WERI-Rb-1 (cell line): ENCODE measurements around the gene ATF7IP2.
"Not testable (repeated sequence)": the region's sequence is repeated elsewhere in the genome, so short reads cannot be mapped to it uniquely, and the experiment has no call there.

ENCODE experiments used
- DNase-seq: peaks from one replicate; pipeline ENCODE4 v3.0.0-alpha.2; 2020
- H3K27ac ChIP-seq: fragments of 250-450 bp; sonication (Bioruptor Pico); 2 replicates; pipeline ENCODE4 v1.5.1; 2020; ENCODE audit warnings: mild to moderate bottlenecking, moderate library complexity
- H3K27me3 ChIP-seq: fragments of 250-450 bp; sonication (Bioruptor Pico); 2 replicates; pipeline ENCODE4 v1.5.1; 2021; ENCODE audit warnings: mild to moderate bottlenecking, low read depth, moderate library complexity; ENCODE audit not compliant: insufficient read depth, severe bottlenecking
- H3K36me3 ChIP-seq: fragments of 250-450 bp; sonication (Bioruptor Pico); 2 replicates; pipeline ENCODE4 v1.5.1; 2020; ENCODE audit warnings: mild to moderate bottlenecking, moderate library complexity
- H3K4me3 ChIP-seq: 2 replicates; pipeline ENCODE4 v1.5.1; 2011; ENCODE audit warnings: low read depth, mild to moderate bottlenecking, control low read depth, low read length
- H3K9me3 ChIP-seq: fragments of 250-450 bp; sonication (Bioruptor Pico); 2 replicates; pipeline ENCODE4 v1.5.1; 2021; ENCODE audit warnings: mild to moderate bottlenecking, moderate library complexity; ENCODE audit not compliant: severe bottlenecking
- TF ChIP-seq, protein P1 (sequence below): IDR thresholded peaks from 2 replicates; pipeline ENCODE4 v1.5.1; 2011; ENCODE audit warnings: low read depth, mild to moderate bottlenecking, control low read depth, inconsistent platforms, low read length

ATF7IP2 gene

DNA sequence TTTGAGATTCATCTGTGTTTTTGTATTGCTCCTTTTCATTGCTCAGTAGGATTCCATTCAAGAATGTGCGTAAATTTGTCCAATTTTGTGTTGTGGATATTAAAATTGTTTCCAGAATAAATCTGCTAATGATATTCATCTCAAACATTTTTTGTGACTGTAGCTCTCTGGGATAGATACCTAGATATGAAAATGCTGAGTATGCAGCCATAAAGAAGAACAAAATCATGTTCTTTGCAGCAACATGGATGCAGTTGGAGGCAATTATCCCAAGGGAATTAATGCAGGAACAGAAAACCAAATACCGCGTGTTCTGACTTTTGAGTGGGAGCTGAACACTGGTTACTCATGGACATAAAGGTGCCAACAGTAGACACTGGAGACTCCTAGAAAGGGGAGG is 40.2 kb upstream of the ATF7IP2 start:
- no peak overlapping the region for H3K4me3 ChIP-seq
- DNase-seq = no peak

GRCh38 chr16:10349851-10350250 is 36.0 kb upstream of the ATF7IP2 start:
- no peak overlapping the region for H3K4me3 ChIP-seq
- no peaks in the 10 kb centered on the region for H3K27me3 ChIP-seq
- H3K27ac ChIP-seq = no peak overlapping the region
- TF ChIP-seq, protein P1, sequence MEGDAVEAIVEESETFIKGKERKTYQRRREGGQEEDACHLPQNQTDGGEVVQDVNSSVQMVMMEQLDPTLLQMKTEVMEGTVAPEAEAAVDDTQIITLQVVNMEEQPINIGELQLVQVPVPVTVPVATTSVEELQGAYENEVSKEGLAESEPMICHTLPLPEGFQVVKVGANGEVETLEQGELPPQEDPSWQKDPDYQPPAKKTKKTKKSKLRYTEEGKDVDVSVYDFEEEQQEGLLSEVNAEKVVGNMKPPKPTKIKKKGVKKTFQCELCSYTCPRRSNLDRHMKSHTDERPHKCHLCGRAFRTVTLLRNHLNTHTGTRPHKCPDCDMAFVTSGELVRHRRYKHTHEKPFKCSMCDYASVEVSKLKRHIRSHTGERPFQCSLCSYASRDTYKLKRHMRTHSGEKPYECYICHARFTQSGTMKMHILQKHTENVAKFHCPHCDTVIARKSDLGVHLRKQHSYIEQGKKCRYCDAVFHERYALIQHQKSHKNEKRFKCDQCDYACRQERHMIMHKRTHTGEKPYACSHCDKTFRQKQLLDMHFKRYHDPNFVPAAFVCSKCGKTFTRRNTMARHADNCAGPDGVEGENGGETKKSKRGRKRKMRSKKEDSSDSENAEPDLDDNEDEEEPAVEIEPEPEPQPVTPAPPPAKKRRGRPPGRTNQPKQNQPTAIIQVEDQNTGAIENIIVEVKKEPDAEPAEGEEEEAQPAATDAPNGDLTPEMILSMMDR = no peak
- no peak for DNase-seq
- H3K36me3 ChIP-seq = no peaks in the 10 kb centered on the region
- peaks cover 1% of the 10 kb centered on the region for H3K9me3 ChIP-seq

More for the DNA sequence above, 40.2 kb upstream of the ATF7IP2 start:
- TF ChIP-seq, protein P1 = no peak
- Histone ChIP-seq H3K27me3 (no peaks in the 10 kb centered on the region), H3K9me3 (peaks cover 24% of the 10 kb centered on the region), H3K27ac (no peak overlapping the region), H3K36me3 (no peaks in the 10 kb centered on the region)

DNA sequence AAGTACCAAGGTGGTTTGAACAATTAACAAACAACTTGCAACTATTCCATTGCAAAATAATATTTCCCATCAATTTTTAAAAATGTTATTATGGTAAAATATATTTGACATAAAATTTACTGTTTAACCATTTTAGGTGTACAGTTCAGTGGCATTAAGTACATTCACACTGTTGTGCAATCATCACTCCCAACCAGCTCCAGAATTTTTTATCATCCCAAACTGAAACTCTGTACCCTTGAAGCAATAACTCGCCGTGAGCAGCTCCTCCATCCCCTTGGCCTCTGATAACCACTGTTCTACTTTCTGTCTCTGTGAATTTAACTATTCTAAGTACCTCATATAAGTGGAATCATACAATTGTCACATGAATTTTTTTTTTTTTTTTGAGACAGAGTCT is 33.6 kb upstream of the ATF7IP2 start:
- Histone ChIP-seq H3K36me3 (no peaks in the 10 kb centered on the region), H3K9me3 (peaks cover 7% of the 10 kb centered on the region), H3K27ac (no peak overlapping the region), H3K27me3 (no peaks in the 10 kb centered on the region), H3K4me3 (no peak overlapping the region)
- DNase-seq = no peak
- TF ChIP-seq, protein P1 = no peak

DNA sequence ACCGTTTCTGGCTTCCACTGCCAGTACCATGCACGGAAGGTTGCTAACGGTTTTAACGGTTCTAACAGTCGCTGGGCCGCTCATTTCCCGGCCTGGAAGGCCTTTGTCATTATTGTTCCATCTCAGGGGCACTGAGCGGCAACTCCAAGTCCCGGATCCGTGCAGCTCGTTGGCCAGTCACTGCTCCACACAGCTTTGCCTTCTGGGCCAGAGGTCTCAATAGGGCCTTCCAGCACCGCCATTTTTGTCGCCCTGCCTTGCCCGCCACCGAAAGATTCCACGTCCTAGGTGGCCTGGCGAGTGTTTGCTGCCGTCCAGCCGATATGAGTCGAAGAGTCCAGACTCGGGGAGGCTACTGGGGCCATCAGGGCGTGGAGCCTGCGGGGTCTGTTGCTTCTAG is 30.3 kb upstream of the ATF7IP2 start:
- Histone ChIP-seq H3K27me3 (no peaks in the 10 kb centered on the region), H3K27ac (no peak overlapping the region), H3K4me3 (no peak overlapping the region), H3K9me3 (peaks cover 7% of the 10 kb centered on the region), H3K36me3 (no peaks in the 10 kb centered on the region)
- TF ChIP-seq, protein P1 = no peak
- no peak for DNase-seq

DNA sequence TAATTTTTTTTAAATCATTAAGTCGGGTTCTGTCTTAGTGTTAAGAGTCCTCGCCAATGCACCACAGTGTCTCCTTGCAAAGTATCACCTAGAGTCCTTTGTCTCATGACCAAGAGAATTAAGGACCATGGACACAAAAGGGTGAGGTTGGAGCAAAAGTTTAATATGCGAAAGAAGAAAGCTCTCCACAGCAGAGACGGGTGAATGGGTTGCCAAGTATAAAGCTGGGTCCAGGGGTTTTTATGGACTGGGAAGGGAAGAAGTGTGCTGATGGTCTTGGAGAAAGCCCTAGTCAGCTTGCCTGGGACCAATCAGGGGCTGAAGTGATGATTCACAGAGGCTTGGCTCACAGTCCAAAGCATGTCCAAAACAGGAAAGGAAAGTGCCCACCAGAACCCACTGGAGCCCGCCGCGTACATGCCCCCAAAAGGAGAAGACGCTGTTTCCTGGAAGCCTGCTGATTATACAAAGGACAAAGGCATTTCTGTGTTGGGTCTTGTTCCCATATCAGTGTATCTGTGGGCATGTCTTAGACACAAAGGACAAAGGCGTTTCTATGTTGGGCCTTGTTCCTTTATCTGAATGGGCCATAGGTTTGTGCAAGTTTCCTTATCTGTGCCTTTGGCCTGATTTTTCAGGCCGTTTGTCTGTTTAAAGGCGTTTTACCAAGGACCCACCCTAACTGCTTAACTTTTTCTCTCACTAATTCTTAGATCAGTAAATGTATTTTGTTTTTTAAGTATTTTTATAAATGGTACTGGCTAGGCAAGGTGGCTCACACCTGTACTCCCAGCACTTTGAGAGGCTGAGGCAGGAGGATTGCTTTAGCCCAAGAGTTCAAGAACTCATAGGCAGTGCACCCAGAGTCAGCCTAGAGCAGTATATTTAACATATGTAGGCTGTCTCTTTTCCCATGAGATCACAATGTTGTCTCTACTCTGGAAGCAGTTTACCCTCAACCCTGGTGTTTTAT is 28.7 kb upstream of the ATF7IP2 start:
- DNase-seq = no peak
- no peak overlapping the region for H3K27ac ChIP-seq
- no peaks in the 10 kb centered on the region for H3K36me3 ChIP-seq
- no peak overlapping the region for H3K4me3 ChIP-seq
- TF ChIP-seq, protein P1 = no peak
- H3K9me3 ChIP-seq = peaks cover 7% of the 10 kb centered on the region
- no peaks in the 10 kb centered on the region for H3K27me3 ChIP-seq

DNA sequence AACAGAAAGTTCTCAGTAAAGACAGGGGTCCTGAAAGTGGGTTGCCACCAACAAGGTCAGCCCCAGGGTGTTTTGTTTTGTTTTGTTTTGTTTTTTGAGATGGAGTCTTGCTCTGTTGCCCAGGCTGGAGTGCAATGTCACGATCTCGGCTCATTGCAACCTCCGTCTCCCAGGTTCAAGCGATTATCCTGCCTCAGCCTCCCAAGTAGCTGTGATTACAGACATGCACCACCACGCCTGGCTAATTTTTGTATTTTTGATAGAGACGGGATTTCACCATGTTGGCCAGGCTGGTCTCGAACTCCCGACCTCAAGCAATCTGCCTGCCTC is 24.1 kb upstream of the ATF7IP2 start:
- not testable (repeated sequence) for H3K27ac ChIP-seq, H3K4me3 ChIP-seq, DNase-seq

More for the DNA sequence above, 24.1 kb upstream of the ATF7IP2 start:
- H3K27me3 ChIP-seq, H3K36me3 ChIP-seq, H3K9me3 ChIP-seq: not testable (repeated sequence)
